LNCAP (cell line): Measurements from ENCODE around the gene FIS1.

Experiments
- TF ChIP-seq, protein P1 (sequence below): fragments of 450-650 bp; IDR thresholded peaks from 2 replicates; pipeline ENCODE4 v1.5.1; 2017; ENCODE audit warnings: mild to moderate bottlenecking

The FIS1 gene

DNA sequence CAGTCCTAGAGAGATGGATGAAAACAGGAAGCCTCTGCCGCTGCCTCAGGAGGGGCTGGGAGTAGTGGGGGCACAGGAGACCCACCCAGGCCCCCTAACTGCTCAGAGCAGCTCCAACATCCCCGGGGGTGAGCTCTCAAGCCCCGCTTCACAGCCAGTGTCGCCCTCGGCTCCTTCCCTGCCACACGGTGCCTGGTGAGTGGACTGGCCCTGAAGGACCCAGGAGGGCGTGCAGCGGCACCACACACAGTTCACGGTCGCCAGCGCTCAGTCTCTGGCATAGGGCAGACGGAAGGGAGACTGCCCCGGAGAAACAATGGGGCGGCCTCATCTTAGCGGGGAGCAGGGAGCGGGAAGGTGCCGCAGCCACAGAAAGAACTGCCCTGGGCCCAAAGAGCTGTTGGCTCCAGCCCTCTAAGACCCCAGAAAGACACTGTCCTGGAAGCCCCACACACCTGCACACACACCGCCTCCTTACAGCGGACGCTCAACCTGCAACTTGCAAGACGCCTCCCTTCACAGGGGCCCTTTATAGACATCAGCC lies 8.5 kb downstream of the FIS1 start:
- TF ChIP-seq, protein P1, sequence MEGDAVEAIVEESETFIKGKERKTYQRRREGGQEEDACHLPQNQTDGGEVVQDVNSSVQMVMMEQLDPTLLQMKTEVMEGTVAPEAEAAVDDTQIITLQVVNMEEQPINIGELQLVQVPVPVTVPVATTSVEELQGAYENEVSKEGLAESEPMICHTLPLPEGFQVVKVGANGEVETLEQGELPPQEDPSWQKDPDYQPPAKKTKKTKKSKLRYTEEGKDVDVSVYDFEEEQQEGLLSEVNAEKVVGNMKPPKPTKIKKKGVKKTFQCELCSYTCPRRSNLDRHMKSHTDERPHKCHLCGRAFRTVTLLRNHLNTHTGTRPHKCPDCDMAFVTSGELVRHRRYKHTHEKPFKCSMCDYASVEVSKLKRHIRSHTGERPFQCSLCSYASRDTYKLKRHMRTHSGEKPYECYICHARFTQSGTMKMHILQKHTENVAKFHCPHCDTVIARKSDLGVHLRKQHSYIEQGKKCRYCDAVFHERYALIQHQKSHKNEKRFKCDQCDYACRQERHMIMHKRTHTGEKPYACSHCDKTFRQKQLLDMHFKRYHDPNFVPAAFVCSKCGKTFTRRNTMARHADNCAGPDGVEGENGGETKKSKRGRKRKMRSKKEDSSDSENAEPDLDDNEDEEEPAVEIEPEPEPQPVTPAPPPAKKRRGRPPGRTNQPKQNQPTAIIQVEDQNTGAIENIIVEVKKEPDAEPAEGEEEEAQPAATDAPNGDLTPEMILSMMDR: no peak

DNA sequence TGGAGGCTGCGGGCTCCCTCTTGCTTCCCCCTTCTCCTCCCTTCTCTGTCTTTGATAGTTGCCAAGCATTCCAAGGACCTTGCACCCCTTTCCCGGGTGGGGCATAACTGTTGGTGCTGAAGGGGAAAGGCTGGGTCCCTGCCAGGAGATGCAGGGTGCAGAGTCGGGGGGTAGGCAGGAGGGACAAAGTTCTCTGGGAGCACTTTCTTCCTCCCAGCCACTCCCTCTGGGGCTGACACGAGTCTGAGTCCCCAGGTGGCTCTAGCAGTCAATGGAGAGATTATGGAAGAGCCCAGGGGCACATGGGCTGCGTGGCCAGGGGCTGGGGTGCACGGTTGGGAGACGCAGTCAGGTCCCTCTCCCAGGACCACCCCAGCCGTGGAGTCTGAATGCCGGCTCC lies 9.4 kb downstream of the FIS1 start:
- TF ChIP-seq, protein P1: no peak

DNA sequence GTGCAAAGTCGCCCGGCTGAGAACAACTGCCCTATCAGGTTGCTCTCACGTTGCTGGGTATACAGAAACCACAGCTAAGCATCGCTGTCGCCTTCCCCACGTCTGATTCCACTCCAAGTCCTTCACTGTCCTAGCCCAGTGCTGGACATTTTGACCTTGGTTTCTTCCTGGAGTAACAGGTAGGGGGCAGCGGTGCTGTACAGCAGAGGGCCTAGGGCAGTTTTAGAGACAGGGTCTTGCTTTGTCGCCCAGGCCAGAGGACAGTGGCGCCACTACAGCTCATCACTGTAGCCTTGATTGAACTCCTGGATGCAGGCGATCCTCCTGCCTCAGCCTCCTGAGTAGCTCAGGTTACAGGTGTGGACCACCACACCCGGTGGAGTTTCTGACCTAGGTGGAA lies 9.8 kb downstream of the FIS1 start:
- TF ChIP-seq, protein P1: peak; percentile 21; the same call in 1 of the 2 replicates

DNA sequence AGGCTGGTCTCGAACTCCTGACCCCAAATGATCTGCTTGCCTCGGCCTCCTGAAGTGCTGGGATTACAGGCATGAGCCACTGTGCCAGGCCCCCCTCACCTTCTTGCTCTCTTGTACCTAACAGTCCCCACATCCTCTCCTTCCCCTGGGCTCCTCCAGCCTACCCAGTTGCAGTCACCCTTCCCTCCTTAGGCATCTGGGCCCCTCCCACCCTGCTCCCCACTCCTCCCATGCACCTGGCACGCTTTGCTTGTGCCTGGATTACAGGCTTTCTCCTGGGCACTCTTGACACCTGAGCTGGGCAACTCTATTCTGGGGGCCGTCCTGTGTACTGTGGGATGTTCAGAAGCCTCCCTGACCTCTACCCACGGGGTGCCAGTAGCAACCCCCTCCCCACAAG lies 10.2 kb downstream of the FIS1 start:
- TF ChIP-seq, protein P1: no peak

DNA sequence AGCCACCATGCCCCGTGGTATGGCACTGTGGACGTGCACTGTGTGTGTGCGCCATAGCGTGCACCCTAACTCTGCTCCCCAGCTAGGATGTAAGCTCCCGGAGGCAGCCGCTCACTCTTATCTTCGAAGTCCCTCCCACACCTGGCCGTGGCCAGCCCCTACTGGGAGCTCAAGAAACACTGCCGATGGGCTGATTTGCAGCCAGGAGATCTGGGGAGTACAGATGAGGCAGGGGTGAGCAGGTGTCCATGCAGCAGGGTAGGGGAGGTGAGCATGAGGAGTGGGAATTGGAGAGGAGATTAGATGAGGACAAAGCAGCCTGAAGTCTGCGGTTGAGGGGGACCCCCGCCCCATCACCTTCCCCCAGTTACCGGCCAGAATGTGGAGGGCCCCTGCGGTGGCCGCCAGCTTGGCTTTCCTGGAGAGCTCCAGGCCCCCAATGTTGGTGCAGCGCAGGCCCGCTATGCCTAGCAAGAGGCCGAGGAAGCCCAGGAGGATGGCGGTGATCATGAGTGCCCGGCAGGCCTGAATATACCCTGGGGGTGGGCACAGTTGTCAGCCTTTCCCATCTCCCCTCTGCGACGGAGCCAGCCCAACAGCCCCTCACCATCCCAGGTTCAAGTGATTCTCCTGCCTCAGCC lies 10.9 kb downstream of the FIS1 start:
- TF ChIP-seq, protein P1: no peak

DNA sequence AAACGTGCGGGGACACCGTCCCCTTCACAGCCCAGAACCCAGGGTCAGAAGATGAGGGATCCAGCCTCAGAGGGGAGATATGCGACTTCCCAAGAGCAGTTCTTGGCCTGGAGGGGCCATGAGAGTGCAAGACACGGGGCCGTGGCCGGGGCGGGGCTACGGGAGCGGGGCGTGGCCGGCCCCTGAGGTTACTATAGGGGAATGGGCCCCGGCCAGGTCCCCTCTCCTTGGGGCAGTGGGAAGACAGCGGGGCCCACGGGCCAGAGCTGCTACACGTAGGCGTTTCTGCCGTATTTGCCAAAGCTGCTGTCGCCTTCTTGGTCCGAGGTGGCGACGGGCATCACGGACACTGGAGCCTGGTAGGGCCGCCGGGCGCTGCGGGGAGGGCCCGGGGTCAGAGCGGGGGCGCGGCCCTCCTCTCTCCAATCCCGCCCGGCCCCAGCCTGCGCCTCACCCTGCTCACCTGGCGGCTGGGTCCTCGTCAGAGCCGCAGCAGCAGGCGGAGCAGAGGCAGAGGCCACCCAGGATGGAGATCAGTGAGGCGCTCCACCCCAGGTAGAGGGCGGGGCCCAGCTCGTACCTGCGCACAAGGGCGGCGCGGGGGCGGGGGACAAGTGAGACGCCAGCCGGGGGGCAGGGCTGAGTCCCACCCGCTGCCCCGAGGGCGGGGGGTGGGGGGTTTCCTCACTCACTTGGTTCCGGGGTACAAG lies 12.6 kb downstream of the FIS1 start:
- TF ChIP-seq, protein P1: no peak

DNA sequence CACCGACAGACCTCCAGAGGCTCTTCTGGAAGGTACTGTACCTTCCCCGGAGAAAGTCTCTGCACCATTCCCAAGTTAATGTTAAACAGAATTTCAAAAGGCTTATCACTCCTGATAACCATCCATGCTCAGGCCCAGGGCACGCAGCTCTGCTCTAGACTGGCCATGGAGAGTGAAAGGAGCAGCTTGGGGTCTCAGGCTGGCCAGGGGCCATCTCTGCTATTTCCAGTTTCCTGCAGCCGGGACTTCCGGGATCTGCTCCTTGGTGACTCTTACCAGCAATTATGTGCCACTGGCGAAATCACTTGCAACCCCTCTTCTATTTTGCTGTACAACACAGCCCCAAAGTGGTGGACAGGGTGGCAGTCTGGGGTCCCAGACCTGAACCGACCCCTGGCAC lies 13.2 kb downstream of the FIS1 start:
- TF ChIP-seq, protein P1: no peak
